ENCODE data around the gene SLIT3.

- no peak for TF ChIP-seq CTCF (IDR thresholded peaks at IDR 0.05)
- no peak for TF ChIP-seq POLR2A (IDR thresholded peaks at IDR 0.05)
- TF ChIP-seq POLR2AphosphoS5 (IDR thresholded peaks at IDR 0.05; ENCODE audit: insufficient read depth in 1 of 2, low read depth in 1 of 2) = no peak
These were observed 405.5 kb downstream of the SLIT3 start for GRCh38 chr5:168895295-168896071.
